GM18499 (cell line): ENCODE results near the gene SLC29A2.
A peak's percentile ranks its signal among the peaks of the same experiment; 100 is the strongest.
"Not testable (repeated sequence)": the region's sequence is repeated elsewhere in the genome, so short reads cannot be mapped to it uniquely, and the experiment has no call there.

Experiments used
- ATAC-seq: cut with Tn5 transposase; IDR thresholded peaks from one replicate; pipeline ENCODE4 v1.9.1; 2021; ENCODE audit warnings: moderate number of reproducible peaks; ENCODE audit not compliant: insufficient read depth, unreplicated experiment

SLC29A2 gene

DNA sequence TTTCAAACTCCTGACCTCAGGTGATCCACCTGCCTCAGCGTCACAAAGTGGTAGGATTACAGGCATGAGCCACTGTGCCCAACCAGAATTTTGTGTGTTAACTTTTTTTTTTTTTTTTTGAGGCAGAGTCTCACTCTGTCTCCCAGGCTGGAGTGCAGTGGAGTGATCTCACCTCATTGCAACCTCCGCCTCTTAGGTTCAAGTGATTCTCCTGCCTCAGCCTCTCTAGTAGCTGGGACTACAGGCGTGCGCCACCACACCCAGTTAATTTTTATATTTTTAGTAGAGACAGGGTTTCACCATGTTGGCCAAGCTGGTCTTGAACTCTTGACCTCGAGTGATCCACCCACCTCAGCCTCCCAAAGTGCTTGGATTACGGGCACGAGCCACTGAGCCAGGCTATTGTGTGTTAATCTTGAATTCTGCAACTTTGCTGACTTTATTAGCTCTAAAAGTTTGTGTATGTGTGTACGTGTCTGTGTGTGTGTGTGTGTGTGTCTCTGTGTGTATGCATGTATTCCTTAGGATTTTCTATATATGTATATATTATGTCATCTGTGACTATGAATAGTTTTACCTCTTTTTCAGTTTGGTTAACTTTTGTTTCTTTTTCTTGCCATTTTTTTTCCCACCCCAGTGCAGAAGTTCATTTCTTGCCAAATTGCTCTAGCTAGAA, 20.9 kb downstream of the SLC29A2 start:
- not testable (repeated sequence) for ATAC-seq

DNA sequence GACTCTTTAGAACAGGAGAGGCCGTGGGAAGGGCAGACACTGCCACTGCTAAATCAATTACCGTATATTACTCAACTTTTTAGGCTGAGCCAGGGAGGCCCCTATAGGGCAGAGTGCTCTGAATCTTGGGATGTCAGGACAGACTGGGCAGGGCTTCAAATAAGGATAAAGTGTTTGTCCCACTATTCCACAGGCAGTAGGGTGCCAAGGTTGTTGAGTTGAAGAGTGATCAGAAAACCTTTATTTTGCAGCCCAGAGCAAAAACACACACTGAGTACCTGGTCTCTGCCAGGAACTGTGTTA, 22.5 kb downstream of the SLC29A2 start:
- no peak for ATAC-seq

DNA sequence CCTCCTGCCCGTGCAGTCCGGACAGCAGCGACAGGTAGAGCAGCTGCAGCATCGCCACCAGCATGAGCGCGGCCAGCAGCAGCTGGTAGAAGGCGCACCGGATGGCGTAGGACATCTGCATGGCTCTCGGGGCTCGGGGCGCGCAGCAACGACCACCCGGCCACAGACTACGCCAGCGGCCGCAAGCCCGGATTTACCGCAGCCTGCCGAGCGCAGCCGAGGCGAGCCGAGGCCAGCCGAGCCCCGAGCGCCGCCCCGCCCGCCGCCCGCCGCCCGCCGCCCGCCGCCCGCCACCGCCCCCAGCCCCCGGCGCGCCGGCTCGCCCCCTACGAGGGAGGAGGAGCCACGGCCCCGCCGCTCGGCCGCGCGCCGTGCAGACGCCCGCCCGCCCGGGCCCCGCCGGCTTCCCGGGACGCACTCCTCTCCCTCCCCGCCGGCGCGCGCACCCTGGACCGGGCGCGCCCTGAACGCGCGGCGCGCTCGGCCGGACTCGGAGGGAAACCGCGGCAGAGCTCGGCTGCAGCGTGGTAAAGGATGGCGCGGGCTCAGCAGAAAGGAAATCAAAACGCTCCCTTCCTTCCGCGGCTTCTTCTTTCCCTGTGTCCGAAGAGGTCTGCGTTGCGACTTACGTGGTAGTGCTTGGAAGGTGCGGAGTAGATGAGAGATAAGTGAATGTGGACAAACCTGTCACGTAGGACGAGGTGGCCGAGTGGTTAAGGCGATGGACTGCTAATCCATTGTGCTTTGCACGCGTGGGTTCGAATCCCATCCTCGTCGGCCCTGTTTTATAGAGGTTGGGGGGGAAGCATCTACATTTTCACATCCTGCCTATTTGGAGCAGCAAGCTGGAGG, 23.9 kb downstream of the SLC29A2 start, which contains the start of gene B4GAT1:
TSS of gene B4GAT1 (minus strand) at position 205 of the 852 bp plus-strand sequence. CDS start at position 121, 84 bp downstream.
- no peak for ATAC-seq

DNA sequence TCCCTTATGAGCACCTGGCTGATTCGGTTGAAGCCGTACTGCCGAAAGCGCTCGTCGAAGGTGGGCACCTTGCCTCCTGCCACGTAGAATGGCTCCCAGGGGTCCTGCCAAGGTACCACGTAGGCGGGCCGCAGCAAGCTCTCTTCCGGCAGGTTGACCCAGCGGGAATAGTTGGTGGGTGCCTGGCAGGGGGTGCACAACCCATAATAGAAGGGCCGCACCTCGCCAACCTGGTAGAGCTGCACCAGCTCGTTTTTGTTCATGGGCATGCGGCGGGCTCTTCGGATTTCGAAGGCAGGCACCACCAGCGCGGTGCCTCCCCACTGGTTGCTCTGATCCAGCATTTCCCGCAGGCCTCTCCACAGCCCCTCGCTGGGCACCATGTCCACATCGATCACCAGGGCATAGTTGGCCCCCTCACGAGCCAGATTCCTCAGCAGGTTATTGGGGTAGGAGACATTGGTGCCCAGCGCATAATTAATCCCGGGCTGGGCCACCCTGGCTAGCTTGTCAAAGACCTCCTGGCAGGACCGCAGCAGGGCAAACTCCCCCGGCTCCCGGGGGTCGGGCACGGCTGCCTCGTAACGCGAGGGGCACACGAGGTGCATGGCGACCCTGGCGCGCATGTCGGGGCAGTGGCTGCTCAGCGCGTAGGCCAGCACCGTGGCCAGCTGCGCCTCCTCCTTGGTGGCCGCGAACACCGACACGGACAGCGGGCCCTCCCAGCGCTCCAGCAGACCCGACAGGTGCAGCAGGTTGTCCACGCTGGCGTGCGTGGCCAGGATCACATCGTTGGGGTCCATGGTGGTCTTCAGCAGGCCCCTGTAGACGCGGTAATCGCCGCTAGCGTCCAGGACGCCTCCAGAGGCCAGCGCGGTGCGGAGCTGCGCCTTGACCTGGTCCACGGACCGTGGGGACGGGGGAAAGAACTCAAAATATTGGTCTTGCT, 24.8 kb downstream of the SLC29A2 start:
- ATAC-seq: no peak

DNA sequence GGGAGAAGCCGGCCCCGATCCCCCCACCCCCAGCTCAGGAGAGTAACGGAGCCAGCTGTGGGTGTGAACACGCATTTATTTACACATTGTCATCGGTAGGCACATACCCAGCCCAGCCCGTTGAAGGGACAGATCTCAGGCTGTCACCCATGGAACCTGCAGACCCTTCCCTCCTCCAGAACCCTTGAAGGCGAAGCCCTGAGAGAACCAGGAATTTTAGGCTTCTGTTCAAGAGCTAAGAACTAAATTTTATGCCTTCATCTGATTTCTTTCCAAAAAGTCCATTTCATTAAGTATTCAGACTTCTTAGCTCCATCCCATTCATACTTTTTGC, 26.3 kb downstream of the SLC29A2 start:
- ATAC-seq: no peak

DNA sequence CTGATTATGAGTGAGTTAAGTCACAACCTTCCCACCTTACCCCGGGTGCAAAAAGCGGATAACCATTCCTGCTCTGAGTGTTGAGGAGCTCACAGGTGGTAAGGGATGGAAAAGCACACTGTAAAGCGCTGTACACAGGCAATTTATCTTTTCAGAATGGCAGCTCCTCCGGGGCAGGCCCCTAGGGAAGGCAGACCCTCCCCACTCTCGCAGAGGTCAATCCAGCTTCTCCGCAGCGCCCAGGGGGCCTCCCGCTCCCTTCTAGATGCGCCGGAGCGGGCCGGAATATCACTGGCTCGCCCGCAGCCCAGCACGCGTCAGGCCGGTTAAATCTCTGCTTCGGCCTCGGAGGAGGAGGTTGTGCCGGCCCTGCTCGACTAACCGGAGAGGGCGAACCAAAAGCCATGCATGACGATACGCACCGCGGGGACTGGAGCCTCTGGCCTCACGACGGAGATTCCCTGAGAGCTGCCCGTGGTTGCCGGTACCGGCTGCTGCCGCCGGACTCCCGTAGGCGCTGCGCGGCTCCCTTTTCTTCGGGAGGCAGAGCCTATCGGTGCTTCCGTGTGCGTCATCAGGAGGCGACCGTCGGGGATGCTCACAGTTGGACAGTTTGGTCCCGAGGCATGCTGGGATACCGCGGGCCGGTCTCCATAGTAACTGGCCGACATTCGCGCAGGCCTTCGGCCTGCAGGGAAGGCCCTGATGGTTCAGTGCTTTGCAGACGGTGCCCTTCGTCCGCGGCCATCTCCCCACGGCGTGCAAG, 26.8 kb downstream of the SLC29A2 start, which contains the start of gene BRMS1:
TSS of gene BRMS1 (minus strand) at position 555 of the 766 bp plus-strand sequence. CDS start 2,870 bp downstream, outside the sequence.
- ATAC-seq: peak; percentile 38

DNA sequence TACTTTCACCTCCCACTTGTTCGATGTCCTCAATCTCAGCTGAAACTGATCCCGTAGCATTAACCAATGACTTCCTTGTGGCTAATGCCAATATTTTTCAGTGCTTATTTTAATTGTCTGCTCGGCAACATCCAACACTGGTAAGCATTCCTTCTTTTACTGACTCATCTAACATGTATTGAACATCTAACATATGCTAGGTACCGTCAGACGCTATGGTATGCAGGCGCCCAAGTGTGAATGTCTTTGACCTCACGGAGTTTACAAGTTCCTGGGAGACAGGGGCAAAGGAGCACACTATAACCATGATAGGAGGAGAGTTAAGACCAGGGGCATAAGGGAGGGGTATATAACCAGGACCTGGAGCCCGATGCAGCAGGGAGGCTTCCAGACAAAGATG, 28.4 kb downstream of the SLC29A2 start:
- ATAC-seq: no peak

DNA sequence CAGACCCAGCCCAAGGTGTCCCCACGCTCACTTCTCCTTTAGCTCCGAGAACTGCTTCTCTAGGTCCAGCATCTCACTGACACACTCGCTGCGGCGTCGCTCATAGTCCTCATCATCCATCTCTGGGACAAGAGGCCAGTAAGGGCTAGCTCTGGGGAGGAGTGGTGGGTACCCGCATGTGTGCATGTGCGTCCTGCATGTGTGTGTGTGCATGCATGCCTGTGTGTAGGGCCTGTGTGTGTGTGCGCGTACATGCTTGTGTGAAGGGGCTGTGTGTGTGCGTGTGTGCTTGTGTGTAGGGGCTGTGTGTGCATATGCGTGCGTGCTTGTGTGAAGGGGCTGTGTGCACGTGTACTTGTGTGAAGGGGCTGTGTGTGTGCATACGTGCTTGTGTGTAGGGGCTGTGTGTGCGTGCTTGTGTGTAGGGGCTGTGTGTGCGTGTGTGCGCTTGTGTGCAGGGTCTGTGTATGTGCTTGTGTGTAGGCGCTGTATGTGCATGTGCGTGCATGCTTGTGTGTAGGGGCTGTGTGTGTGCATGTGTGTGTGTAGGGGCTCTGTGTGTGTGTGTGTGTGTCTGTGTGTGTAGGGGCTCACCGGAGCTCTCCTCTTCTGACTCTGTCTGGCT, 29.9 kb downstream of the SLC29A2 start:
- ATAC-seq: no peak

DNA sequence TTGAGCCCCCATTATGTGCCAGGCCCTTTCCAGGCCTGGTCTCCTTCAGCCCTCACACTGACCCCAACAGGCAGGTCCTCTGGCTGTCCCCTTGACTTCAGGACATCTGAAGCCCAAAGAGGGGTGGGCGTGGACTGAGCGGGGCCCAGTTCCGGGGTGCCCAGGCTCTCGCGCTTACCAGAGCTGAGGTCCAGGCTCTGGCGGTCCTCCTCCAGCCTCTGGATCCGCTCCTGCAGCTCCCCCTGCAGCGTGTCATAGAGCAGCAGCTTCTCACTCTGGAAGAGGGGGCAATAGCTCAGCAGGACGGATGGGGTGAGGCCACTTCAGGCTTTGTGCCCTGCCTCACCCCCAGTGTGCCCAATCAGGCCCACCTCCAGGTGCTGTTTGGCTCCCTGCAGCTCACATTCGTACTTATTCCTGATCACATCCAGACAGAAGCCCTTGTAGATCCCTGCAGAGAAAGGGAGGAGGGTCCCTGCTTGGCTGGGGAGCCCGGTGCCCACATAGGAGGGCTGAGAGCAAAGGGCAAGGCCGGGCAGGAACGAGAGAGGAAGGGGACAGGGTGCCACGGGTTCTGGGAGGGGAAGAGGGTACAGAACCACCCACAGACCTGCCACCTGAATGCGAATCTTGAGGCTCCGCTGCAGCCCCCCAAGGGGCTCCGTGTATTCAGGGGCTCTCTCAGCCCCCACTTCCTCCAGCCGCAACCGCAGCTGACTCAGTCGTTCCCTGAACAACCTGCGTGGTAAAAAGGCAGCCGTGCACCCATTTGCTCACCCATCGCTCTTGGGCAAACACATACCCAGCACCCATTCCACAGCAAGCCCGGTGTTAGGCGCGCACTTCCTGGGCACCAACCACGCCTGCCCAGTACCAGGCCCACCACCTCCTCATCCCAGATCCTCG, 30.7 kb downstream of the SLC29A2 start:
- ATAC-seq: no peak

DNA sequence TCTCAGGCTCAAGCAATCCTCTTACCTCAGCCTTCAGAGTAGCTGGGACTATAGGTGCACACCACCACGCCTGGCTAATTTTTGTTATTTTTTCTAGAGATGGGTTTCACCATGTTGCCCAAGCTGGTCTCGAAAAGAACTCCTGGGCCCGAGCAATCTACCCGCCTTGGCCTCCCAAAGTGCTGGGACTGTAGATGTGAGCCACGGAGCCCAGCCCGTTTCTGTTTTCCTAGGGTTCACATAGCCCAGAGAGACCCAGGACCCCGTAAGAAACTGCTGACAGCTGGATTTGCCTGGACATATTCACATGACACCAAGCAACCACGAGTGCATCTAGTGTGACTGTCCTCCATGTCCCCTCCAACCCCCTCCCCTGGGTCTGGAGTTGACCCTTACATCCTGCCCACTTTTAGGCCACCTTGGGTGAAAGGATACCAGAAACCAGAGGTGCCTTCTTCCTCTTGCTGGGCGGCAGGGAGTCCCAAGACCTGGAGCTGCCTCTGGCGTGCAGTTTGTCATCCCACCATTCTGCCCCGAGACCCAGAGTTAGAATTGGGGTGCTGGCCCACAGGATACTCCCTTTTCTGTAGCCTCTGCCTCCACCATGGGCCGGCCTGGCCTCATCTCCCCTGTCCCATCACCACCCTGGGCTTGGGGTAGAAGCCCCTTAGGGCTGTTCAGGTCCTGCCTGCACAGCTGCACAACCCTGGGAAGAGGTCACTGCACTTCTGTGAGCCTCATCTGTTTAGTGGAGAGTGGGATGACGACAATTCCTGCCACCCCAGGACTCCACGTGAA, 31.7 kb downstream of the SLC29A2 start:
- no peak for ATAC-seq

DNA sequence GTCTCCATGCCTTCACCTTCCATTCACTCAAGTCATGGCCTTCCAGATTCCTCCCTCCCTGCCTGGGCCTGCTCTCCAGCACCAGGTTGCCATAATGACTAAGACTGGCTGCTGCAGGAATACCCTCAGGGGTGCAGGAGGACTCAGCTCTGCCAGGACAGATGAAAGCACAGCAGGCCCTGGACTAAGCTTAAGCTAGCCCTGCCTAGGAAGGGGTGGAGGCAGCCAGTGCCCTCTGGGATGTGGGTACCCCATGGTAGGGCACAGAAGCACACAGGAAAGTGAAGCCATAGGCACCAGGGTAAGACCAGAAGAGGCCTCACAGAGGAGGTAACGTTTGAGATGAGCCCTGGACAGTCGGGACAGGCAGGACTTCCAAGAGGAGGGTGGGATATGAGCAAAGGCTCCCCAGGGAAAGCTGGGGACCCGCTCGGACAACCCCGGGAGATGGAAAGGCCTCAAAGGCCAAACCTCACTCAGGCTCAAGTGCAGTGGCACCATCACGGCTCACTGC, 32.3 kb downstream of the SLC29A2 start:
- no peak for ATAC-seq

DNA sequence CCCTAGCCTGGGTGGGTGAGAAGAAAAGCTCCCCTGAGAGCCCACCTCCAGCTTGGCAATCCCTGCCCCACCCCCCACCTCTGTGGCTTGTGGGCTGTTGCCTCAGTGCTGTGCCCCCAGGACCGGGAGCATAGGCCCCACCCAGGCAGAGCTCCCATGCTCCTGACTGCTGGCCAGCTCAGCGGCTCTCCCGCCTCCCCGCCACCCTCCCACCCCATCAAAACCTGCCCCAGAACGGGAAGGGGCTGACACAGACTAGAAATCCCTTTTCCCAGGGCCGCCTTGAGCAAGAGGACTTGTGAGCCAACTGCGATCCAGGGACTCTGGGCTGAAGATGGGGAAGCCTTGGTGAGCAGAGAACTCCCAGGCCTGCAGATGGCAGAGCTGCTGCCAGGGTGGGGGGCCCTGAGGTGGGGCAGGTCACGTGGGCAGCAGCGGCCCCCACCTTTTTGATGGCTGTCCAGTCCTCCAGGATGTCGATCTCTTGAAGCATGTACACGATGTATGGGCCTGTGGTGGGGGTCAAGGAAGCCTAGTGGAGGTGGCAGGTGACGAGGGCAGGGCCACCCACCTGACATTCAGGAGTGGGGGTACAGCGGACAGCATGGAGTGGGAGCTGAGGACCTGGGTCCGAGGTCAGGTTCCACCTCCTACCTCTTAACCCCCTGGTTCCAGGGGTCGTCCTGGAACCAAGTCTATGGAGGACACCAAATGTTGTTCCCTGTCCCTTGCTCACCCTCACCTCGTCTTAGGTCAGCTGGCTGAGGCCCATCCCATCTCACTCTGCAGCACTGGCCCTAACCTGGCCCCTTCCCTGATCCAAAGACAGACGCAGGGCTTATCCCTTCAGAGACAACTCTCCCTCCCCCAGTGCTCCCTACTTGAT, 33.0 kb downstream of the SLC29A2 start:
- no peak for ATAC-seq

DNA sequence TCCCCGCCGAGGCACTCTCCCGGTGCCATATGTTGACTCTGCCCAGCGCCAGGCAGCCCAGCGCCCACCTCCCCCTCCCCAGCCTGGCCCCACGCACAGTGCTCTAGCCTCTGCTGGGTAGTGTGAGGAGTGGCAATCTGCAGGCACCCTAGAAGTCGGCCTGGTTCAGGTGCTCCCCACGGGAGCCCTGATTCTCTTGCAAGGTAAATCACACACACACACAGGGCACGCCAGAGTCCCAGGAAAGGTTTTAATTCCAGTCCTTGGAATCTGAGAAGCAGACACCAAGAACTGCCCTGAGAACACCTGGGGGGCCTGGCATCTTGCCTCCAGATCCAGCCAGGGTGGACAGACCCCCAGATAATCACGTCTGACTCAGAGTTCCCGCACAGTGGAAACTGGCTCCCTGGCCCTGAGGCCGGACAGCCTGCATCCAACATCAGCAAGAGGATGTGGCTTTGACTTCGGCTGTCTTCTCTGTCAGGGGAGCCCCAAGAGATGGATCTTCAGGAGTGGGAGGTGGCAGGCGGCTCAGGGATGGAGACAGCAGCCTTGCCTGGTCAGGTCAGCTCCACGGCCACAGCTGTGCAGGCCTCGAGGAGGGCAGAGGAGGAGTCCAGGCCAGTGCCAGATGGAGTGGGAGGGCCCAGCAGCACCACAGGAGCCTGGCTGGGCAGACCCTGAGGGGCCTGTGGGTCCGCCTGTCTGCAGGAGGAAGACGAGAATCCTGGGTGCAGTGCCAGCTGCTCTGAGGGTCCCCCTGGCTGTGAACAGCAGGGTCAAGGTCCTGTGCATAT, 34.3 kb downstream of the SLC29A2 start:
- no peak for ATAC-seq

DNA sequence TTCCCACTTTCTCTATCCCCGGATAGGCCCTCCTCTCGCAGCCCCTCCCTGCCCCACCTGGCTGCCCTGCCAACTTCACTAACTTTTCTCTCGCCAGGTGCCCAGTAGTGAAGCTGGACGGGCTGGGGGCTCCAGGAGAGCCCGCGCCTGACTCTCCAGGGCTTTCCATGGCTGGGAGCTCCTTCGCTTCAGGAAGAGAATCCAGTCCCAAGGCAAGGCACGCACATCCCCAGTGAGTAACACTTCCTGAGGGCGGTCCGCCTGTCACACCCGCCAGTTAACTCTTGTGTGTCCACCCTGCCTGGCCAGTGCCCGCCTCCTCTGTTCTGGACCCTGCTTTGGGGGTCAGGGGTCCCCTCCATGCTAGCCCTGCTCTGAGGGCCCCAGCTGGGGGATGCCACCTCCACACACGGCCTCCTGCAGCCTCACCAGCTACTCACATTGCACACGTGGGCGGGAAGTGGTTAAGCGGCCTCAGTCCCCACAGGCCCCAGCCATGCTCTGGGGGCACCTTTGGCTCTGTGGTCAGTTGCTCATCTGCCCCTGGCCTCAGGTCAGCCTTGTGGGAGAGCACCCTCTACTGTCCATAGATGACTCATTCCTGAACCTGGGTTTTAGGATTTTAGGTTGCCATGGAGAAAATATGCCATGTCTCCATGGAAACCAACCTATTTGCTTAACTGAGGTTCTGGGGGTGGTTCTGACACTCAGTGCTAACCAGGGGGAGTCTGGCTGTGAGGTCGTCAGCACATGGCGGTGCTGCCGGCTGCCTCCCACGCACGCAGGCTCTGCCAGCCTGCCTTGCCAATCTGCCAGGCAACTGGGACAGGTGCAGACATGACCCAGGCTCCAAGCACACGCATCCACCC, 35.1 kb downstream of the SLC29A2 start, which contains the start of gene RIN1:
TSS of gene RIN1 (minus strand) at position 201 of the 869 bp plus-strand sequence. CDS start at position 169, 32 bp downstream.
- no peak for ATAC-seq
